Neuronal stem cell (in vitro differentiated cells): ENCODE measurements around the gene PLAAT4.

Source experiments
- DNase-seq: peaks from one replicate; pipeline ENCODE4 v3.0.0-alpha.2; 2013; ENCODE audit warnings: low spot score
- H2AFZ ChIP-seq: one replicate; pipeline ENCODE4 v1.6.1; 2013; ENCODE audit warnings: mild to moderate bottlenecking, low read length, inconsistent platforms
- H2AK5ac ChIP-seq: 2 replicates; pipeline ENCODE4 v1.6.1; 2013; ENCODE audit warnings: low read depth, mild to moderate bottlenecking, inconsistent platforms, low read length, moderate library complexity, mixed read lengths
- H2BK120ac ChIP-seq: 2 replicates; pipeline ENCODE4 v1.6.1; 2013; ENCODE audit warnings: low read depth, mild to moderate bottlenecking, inconsistent platforms, low read length, moderate library complexity, mixed read lengths
- H2BK12ac ChIP-seq: one replicate; pipeline ENCODE4 v1.6.1; 2013; ENCODE audit warnings: low read length, inconsistent platforms
- H2BK15ac ChIP-seq: 2 replicates; pipeline ENCODE4 v1.6.1; 2013; ENCODE audit warnings: mild to moderate bottlenecking, low read length, inconsistent platforms, mixed read lengths
- H2BK5ac ChIP-seq: one replicate; pipeline ENCODE4 v1.6.1; 2013; ENCODE audit warnings: inconsistent platforms, mild to moderate bottlenecking, low read length, moderate library complexity
- H3K14ac ChIP-seq: one replicate; pipeline ENCODE4 v1.6.1; 2013; ENCODE audit warnings: low read length, inconsistent platforms
- H3K18ac ChIP-seq: 2 replicates; pipeline ENCODE4 v1.6.1; 2013; ENCODE audit warnings: low read length, inconsistent platforms
- H3K23ac ChIP-seq: 2 replicates; pipeline ENCODE4 v1.6.1; 2013; ENCODE audit warnings: low read depth, mild to moderate bottlenecking, mixed read lengths, low read length, inconsistent platforms; ENCODE audit not compliant: poor library complexity
- H3K27ac ChIP-seq: replicated peaks from 3 replicates; pipeline ENCODE4 v1.5.1; 2013; ENCODE audit warnings: low read length, inconsistent platforms
- H3K27me3 ChIP-seq, 3 experiments: 2 replicates each; pipeline ENCODE4 v1.6.1; 2013; ENCODE audit warnings: low read length in 3 of 3, mild to moderate bottlenecking in 2 of 3, inconsistent platforms in 1 of 3, low read depth in 1 of 3, mixed read lengths in 1 of 3, moderate library complexity in 1 of 3; ENCODE audit not compliant: control insufficient read depth in 3 of 3, insufficient read depth in 3 of 3
- H3K36me3 ChIP-seq, 2 donors: replicated peaks in 1 of 2; 2 replicates each; pipeline ENCODE4 v1.6.1; 2013; ENCODE audit warnings: low read length in 2 of 2; ENCODE audit not compliant: control insufficient read depth in 2 of 2, insufficient read depth in 2 of 2
- H3K4ac ChIP-seq: 2 replicates; pipeline ENCODE4 v1.6.1; 2013; ENCODE audit warnings: inconsistent platforms, mild to moderate bottlenecking, low read length, moderate library complexity
- H3K4me1 ChIP-seq, 2 donors: 1 replicate in 1 of 2; 2 replicates in 1 of 2; pipeline ENCODE4 v1.6.1; 2013; ENCODE audit warnings: low read length in 2 of 2, low read depth in 1 of 2; ENCODE audit not compliant: control insufficient read depth in 2 of 2, insufficient read depth in 1 of 2
- H3K4me2 ChIP-seq: one replicate; pipeline ENCODE4 v1.6.1; 2013; ENCODE audit warnings: mild to moderate bottlenecking, low read length, inconsistent platforms; ENCODE audit not compliant: insufficient read depth, poor library complexity, severe bottlenecking
- H3K4me3 ChIP-seq, 2 donors: 2 replicates each; pipeline ENCODE4 v1.5.1; 2013; ENCODE audit warnings: low read length in 2 of 2, mild to moderate bottlenecking in 2 of 2, inconsistent platforms in 1 of 2, moderate library complexity in 1 of 2
- H3K79me1 ChIP-seq: one replicate; pipeline ENCODE4 v1.6.1; 2013; ENCODE audit warnings: low read depth, mild to moderate bottlenecking, inconsistent platforms, low read length, moderate library complexity
- H3K9ac ChIP-seq: one replicate; pipeline ENCODE4 v1.6.1; 2013; ENCODE audit warnings: mild to moderate bottlenecking, low read depth, low read length, inconsistent platforms; ENCODE audit not compliant: poor library complexity
- H3K9me3 ChIP-seq, 2 donors: replicated peaks in 1 of 2; 2 replicates each; pipeline versions ENCODE3 to v1.6.1; 2013; ENCODE audit warnings: low read length in 2 of 2, mild to moderate bottlenecking in 2 of 2, inconsistent platforms in 1 of 2, low read depth in 1 of 2, mixed read lengths in 1 of 2, moderate library complexity in 1 of 2; ENCODE audit not compliant: control insufficient read depth in 2 of 2, insufficient read depth in 1 of 2
- H4K8ac ChIP-seq: one replicate; pipeline ENCODE4 v1.6.1; 2013; ENCODE audit warnings: low read depth, mild to moderate bottlenecking, inconsistent platforms, low read length, moderate library complexity
- H4K91ac ChIP-seq: one replicate; pipeline ENCODE4 v1.6.1; 2013; ENCODE audit warnings: low read length, low read depth, mild to moderate bottlenecking, inconsistent platforms; ENCODE audit not compliant: poor library complexity
- WGBS, 2 donors: extraction: QIAGEN DNeasy Blood & Tissue Kit; methylation state at CpG; one replicate each; pipeline ENCODE4 v1.1.7; 2013; ENCODE audit warnings: missing lambda C conversion rate in 2 of 2, mixed read lengths in 1 of 2; ENCODE audit not compliant: insufficient read length in 2 of 2, insufficient replicate concordance in 1 of 2; ENCODE audit errors: extremely low coverage in 2 of 2; 5-methylcytosine and 5-hydroxymethylcytosine counted together

PLAAT4 gene

GRCh38 chr11:63503492-63503891 is 33.1 kb upstream of the PLAAT4 start:
- no peak overlapping the region for H2BK120ac ChIP-seq
- no peaks in the 10 kb centered on the region for H3K4me1 ChIP-seq
- no peaks in the 10 kb centered on the region for H3K9me3 ChIP-seq
- H3K27me3 ChIP-seq = no peaks in the 10 kb centered on the region
- H2BK15ac ChIP-seq = no peak overlapping the region
- no peak for DNase-seq
- H2BK12ac ChIP-seq = no peak overlapping the region
- no peak overlapping the region for H2AK5ac ChIP-seq
- H3K79me1 ChIP-seq = no peaks in the 10 kb centered on the region
- no peaks in the 10 kb centered on the region for H3K36me3 ChIP-seq
- no CpG with 5 or more reads among the region's 6 CpGs for WGBS, 2 donors
- H3K4me3 ChIP-seq = no peak overlapping the region
- no peak overlapping the region for H3K27ac ChIP-seq
- H3K4ac ChIP-seq = no peak overlapping the region
- H3K18ac ChIP-seq = no peak overlapping the region
- no peak overlapping the region for H3K14ac ChIP-seq
- no peak overlapping the region for H3K4me2 ChIP-seq
- no peak overlapping the region for H3K23ac ChIP-seq
- H3K9ac ChIP-seq = no peak overlapping the region
- H2AFZ ChIP-seq = no peak overlapping the region
- no peak overlapping the region for H4K8ac ChIP-seq
- no peak overlapping the region for H4K91ac ChIP-seq
- H2BK5ac ChIP-seq = no peak overlapping the region

GRCh38 chr11:63504054-63504453 is 32.6 kb upstream of the PLAAT4 start:
- Histone ChIP-seq H2BK15ac (no peak overlapping the region), H3K23ac (no peak overlapping the region), H3K4me3 (no peak overlapping the region), H3K27me3 (no peaks in the 10 kb centered on the region), H3K36me3 (no peaks in the 10 kb centered on the region), H3K14ac (no peak overlapping the region), H3K79me1 (no peaks in the 10 kb centered on the region), H2BK120ac (no peak overlapping the region), H3K27ac (no peak overlapping the region), H3K4me2 (no peak overlapping the region), H2BK5ac (no peak overlapping the region), H2AK5ac (no peak overlapping the region), H3K4ac (no peak overlapping the region), H2BK12ac (no peak overlapping the region), H4K8ac (no peak overlapping the region), H3K4me1 (no peaks in the 10 kb centered on the region), H3K9me3 (no peaks in the 10 kb centered on the region), H2AFZ (no peak overlapping the region), H4K91ac (no peak overlapping the region), H3K18ac (no peak overlapping the region), H3K9ac (no peak overlapping the region)
- WGBS, 2 donors = no CpG with 5 or more reads among the region's 1 CpG
- DNase-seq = no peak

- Histone ChIP-seq H2AK5ac (no peak overlapping the region), H3K23ac (no peak overlapping the region), H4K91ac (no peak overlapping the region), H3K4me3 (no peak overlapping the region), H3K27me3 (peaks cover 0 to 4% (median 0%) of the 10 kb centered on the region in 3 experiments), H3K4me2 (no peak overlapping the region), H3K27ac (no peak overlapping the region), H3K4me1 (no peaks in the 10 kb centered on the region), H4K8ac (no peak overlapping the region), H3K79me1 (no peaks in the 10 kb centered on the region), H2BK120ac (no peak overlapping the region), H2BK15ac (no peak overlapping the region), H3K9me3 (no peaks in the 10 kb centered on the region), H3K14ac (no peak overlapping the region), H3K36me3 (no peaks in the 10 kb centered on the region), H3K9ac (no peak overlapping the region), H2BK12ac (no peak overlapping the region), H2AFZ (no peak overlapping the region), H3K18ac (peak overlapping the region; percentile 7), H2BK5ac (no peak overlapping the region), H3K4ac (no peak overlapping the region)
- no peak for DNase-seq
- no CpG with 5 or more reads among the region's 4 CpGs for WGBS, 2 donors
Observed at GRCh38 chr11:63504933-63505586, 31.5 kb upstream of the PLAAT4 start.

GRCh38 chr11:63505857-63506528 is 30.6 kb upstream of the PLAAT4 start, which contains the start of gene LGALS12:
LGALS12 (plus strand) TSS chr11:63506084; CDS start chr11:63506459, 375 bp downstream.
- H2BK120ac ChIP-seq = no peak within 1 kb of the TSS
- WGBS, 2 donors = no CpG with 5 or more reads among the region's 15 CpGs
- no peak within 1 kb of the TSS for H4K91ac ChIP-seq
- peaks cover 1% of the 10 kb centered on the region for H3K79me1 ChIP-seq
- H2BK15ac ChIP-seq = no peak within 1 kb of the TSS
- no peak within 1 kb of the TSS for H3K14ac ChIP-seq
- no peak within 1 kb of the TSS for H2AFZ ChIP-seq
- H3K27ac ChIP-seq = no peak within 1 kb of the TSS
- H2BK5ac ChIP-seq = no peak within 1 kb of the TSS
- no peak within 1 kb of the TSS for H4K8ac ChIP-seq
- no peak within 1 kb of the TSS for H2BK12ac ChIP-seq
- no peak within 1 kb of the TSS for H2AK5ac ChIP-seq
- H3K4me3 ChIP-seq = no peak within 1 kb of the TSS
- peaks cover 0 to 7% of the 10 kb centered on the region in 2 donors for H3K4me1 ChIP-seq
- H3K9me3 ChIP-seq = no peaks in the 10 kb centered on the region
- peaks cover 0 to 10% (median 0%) of the 10 kb centered on the region in 3 experiments for H3K27me3 ChIP-seq
- no peak within 1 kb of the TSS for H3K4me2 ChIP-seq
- peak within 1 kb of the TSS; percentile 46 for H3K18ac ChIP-seq
- no peak within 1 kb of the TSS for H3K4ac ChIP-seq
- H3K23ac ChIP-seq = no peak within 1 kb of the TSS
- H3K9ac ChIP-seq = no peak within 1 kb of the TSS
- DNase-seq = no peak
- no peaks in the 10 kb centered on the region for H3K36me3 ChIP-seq
